Ovary (tissue), 9 donors: ENCODE data around the gene EPG5. TPM values are rescaled to one million over a fixed set of nuclear protein-coding genes. Genes with fewer than 3 reads are reported as not detected.

Source experiments
- DNase-seq, 5 donors: peaks; one replicate each; pipeline ENCODE4 v3.0.0-alpha.2; 2019 to 2020
- H3K27ac ChIP-seq, 2 donors: fragments of 200-600 bp; one replicate each; pipeline versions ENCODE4 v1.5.1 to v1.8.0; 2019 to 2022
- H3K27me3 ChIP-seq: fragments of 200-600 bp; one replicate; pipeline ENCODE4 v1.8.0; 2022
- H3K36me3 ChIP-seq: fragments of 200-600 bp; sonication (generic); one replicate; pipeline ENCODE4 v1.5.1; 2019
- H3K4me1 ChIP-seq: one replicate; pipeline ENCODE4 v1.8.1; 2013; ENCODE audit warnings: mild to moderate bottlenecking, moderate library complexity; ENCODE audit not compliant: insufficient read depth
- H3K4me3 ChIP-seq: fragments of 200-600 bp; sonication (generic); one replicate; pipeline ENCODE4 v1.5.1; 2017
- H3K9me3 ChIP-seq, 2 donors: fragments of 200-600 bp in 1 of 2; sonication (generic) in 1 of 2; one replicate each; pipeline versions ENCODE4 v1.5.1 to v1.8.1; 2013 to 2019; ENCODE audit warnings: mild to moderate bottlenecking in 1 of 2, moderate library complexity in 1 of 2
- CTCF ChIP-seq, 3 donors: fragments of 450-650 bp in 2 of 3; fragments of 200-600 bp in 1 of 3; IDR thresholded peaks; one replicate each; pipeline versions ENCODE4 v1.5.1 to v1.8.0; 2016 to 2022; ENCODE audit warnings: antibody characterized with exemption in 3 of 3, mild to moderate bottlenecking in 1 of 3
- EP300 ChIP-seq: sonication (generic); formaldehyde crosslinking; IDR thresholded peaks from one replicate; pipeline ENCODE4 v1.6.1; 2017; ENCODE audit warnings: antibody characterized with exemption
- POLR2A ChIP-seq: fragments of 450-650 bp; IDR thresholded peaks from one replicate; pipeline ENCODE4 v1.6.1; 2017; ENCODE audit warnings: antibody characterized with exemption, mild to moderate bottlenecking, moderate library complexity
- WGBS, 3 donors: extraction: QIAGEN DNeasy Blood & Tissue Kit in 1 of 3; methylation state at CpG; one replicate each; pipeline versions ENCODE4 v1.1.5 to v1.1.7; 2013 to 2017; 5-methylcytosine and 5-hydroxymethylcytosine counted together
- intact Hi-C, 4 donors: fragments of 100-400 bp; cut with DNase I; formaldehyde crosslinking; loops; one replicate each; pipeline versions ENCODE4 v1.11.0 to v1.15.1; 2022 to 2023
- polyA plus RNA-seq, 2 donors: library from polyadenylated mRNA; stranded (reverse); fragments of 200-250 nt in 1 of 2; fragments of 350-450 nt in 1 of 2; fragmentation: Illumina TruSeq in 1 of 2; extraction: RNeasy Lipid Tissue Mini Kit (QIAGEN cat#74804) in 1 of 2; gene quantifications; one replicate each; pipeline ENCODE4 v1.2.3, GENCODE V29; 2013 to 2014
- total RNA-seq, 7 donors: library from RNA; depleted of rRNA in 2 of 7; stranded (reverse); fragments of >200 nt in 2 of 7; fragmentation: NEBNext Ultra II Directional in 3 of 7; extraction: Animal tissue kit (Norgen Biotek cat#: 25700) in 3 of 7; gene quantifications; one replicate each; pipeline versions ENCODE4 v1.1.0 to v1.2.4, GENCODE V29; 2016 to 2023
- donor health status: DM: no; HTN: no; CAD: no; lungs with moderate emphysema.
- donor health status: DM: no; HTN: no; CAD: no.
- donor health status: Bipolar disorder and iron deficiency.
- donor health status: DM: yes; HTN: yes; CAD: no.
- donor health status: DM: no; HTN: no; CAD: no.
- donor health status: DM: yes; HTN: yes; CAD: no.

The EPG5 gene
- total and polyA plus RNA-seq, 9 donors: 8.9 to 28.4 (median 21.2) TPM

GRCh38 chr18:46009125-46009840 lies 42.2 kb upstream of the EPG5 start:
- Histone ChIP-seq H3K4me1 (no peaks in the 10 kb centered on the region), H3K27me3 (no peaks in the 10 kb centered on the region), H3K4me3 (no peak overlapping the region), H3K27ac (no peak overlapping the region), H3K36me3 (no peaks in the 10 kb centered on the region), H3K9me3 (no peaks in the 10 kb centered on the region)
- TF ChIP-seq EP300 (no peak), CTCF (IDR thresholded peaks at IDR 0.05) (no peak), POLR2A (no peak)
- WGBS, 3 donors: 90 to 92% (median 91%) methylated on average over 5 of the region's 5 CpGs
- DNase-seq: no peak
- intact Hi-C loops: no loop called here

GRCh38 chr18:46008531-46008930 lies 41.4 kb upstream of the EPG5 start:
- Histone ChIP-seq H3K27ac (no peak overlapping the region), H3K36me3 (no peaks in the 10 kb centered on the region), H3K9me3 (no peaks in the 10 kb centered on the region), H3K27me3 (no peaks in the 10 kb centered on the region), H3K4me1 (no peaks in the 10 kb centered on the region), H3K4me3 (no peak overlapping the region)
- WGBS, 3 donors: 89 to 94% (median 91%) methylated on average over 8 of the region's 8 CpGs
- DNase-seq: no peak
- TF ChIP-seq CTCF (IDR thresholded peaks at IDR 0.05): no peak
- TF ChIP-seq EP300: no peak
- intact Hi-C loops: no loop called here

GRCh38 chr18:46007165-46007564 lies 40.0 kb upstream of the EPG5 start:
- intact Hi-C loops: no loop called here
- Histone ChIP-seq H3K36me3 (no peaks in the 10 kb centered on the region), H3K27me3 (no peaks in the 10 kb centered on the region), H3K27ac (no peak overlapping the region), H3K9me3 (no peaks in the 10 kb centered on the region), H3K4me3 (no peak overlapping the region), H3K4me1 (no peaks in the 10 kb centered on the region)
- TF ChIP-seq POLR2A (no peak), EP300 (no peak), CTCF (IDR thresholded peaks at IDR 0.05) (no peak)
- no peak for DNase-seq
- WGBS, 3 donors: 93 to 98% (median 94%) methylated on average over 5 of the region's 5 CpGs

GRCh38 chr18:46002934-46003333 lies 35.8 kb upstream of the EPG5 start:
- DNase-seq: no peak
- WGBS, 3 donors: 93 to 100% (median 98%) methylated on average over 1 of the region's 1 CpG

More at GRCh38 chr18:46002934-46003333, 35.8 kb upstream of the EPG5 start:
- Histone ChIP-seq H3K4me1 (no peaks in the 10 kb centered on the region), H3K4me3 (no peak overlapping the region), H3K36me3 (no peaks in the 10 kb centered on the region), H3K9me3 (no peaks in the 10 kb centered on the region), H3K27ac (no peak overlapping the region), H3K27me3 (no peaks in the 10 kb centered on the region)
- no peak for TF ChIP-seq POLR2A
- TF ChIP-seq EP300: no peak
- TF ChIP-seq CTCF (IDR thresholded peaks at IDR 0.05): no peak
- intact Hi-C loops: no loop called here
